ENCODE measurements around the gene PHLDB3.

DNA sequence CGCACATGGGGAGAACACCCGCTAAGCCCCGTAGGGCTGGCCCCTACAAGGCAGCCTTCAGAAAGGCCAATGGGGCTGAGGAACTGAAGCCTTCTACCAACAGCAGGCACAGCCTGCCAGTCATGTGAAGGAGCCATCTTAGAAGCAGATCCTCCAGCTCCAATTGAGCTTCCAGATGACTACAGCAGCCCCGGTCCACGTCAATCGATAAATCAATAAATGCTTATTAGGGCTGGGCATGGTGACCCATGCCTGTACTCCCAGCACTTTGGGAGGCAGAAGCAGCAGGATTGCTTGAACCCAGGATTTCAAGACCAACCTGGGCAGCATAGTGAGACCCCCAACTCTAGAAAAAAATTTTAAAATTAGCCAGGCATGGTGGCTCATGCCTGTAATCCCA, 66.8 kb downstream of the PHLDB3 start:
- TF ChIP-seq, protein P1, sequence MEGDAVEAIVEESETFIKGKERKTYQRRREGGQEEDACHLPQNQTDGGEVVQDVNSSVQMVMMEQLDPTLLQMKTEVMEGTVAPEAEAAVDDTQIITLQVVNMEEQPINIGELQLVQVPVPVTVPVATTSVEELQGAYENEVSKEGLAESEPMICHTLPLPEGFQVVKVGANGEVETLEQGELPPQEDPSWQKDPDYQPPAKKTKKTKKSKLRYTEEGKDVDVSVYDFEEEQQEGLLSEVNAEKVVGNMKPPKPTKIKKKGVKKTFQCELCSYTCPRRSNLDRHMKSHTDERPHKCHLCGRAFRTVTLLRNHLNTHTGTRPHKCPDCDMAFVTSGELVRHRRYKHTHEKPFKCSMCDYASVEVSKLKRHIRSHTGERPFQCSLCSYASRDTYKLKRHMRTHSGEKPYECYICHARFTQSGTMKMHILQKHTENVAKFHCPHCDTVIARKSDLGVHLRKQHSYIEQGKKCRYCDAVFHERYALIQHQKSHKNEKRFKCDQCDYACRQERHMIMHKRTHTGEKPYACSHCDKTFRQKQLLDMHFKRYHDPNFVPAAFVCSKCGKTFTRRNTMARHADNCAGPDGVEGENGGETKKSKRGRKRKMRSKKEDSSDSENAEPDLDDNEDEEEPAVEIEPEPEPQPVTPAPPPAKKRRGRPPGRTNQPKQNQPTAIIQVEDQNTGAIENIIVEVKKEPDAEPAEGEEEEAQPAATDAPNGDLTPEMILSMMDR (IDR thresholded peaks at IDR 0.05) = no peak
- TF ChIP-seq POLR2AphosphoS5 (IDR thresholded peaks at IDR 0.05) = no peak
